K562 (cell line): ENCODE measurements around the gene XCL2. TPM values are rescaled to one million over a fixed set of nuclear protein-coding genes. Genes with fewer than 3 reads are reported as not detected.

Experiments used
- ATAC-seq: fragments of 200-7000 bp; cut with Tn5 transposase; 3 replicates; pipeline ENCODE4 v1.9.1; 2020; ENCODE audit warnings: moderate library complexity
- BruUV-seq: library from RNA; stranded (reverse); fragments of 400-500 nt; replicated peaks from 2 replicates; lab custom pipeline; 2021; lab: Mats Ljungman, UMichigan
- CTCF ChIA-PET: fragments of 300-600 bp; formaldehyde crosslinking; extraction: SDS; loops from one replicate; lab custom pipeline; 2021; ENCODE audit warnings: low intra/inter-chr PET ratio; lab: Yijun Ruan, JAX
- POLR2A ChIA-PET: fragments of 300-600, 350-650 bp; sonication (Branson Sonifier 250); formaldehyde crosslinking; extraction: SDS; loops from one replicate; lab custom pipeline; 2021; ENCODE audit warnings: antibody characterized with exemption, inconsistent platforms; lab: Yijun Ruan, JAX
- DNase-seq, 4 experiments: peaks; one replicate each; pipeline versions ENCODE4 v3.0.0 to v3.0.0-alpha.2; 2011 to 2018; ENCODE audit warnings: low spot score in 3 of 4, mixed read lengths in 3 of 4; ENCODE audit errors: extremely low read depth in 1 of 4
- FAIRE-seq: peaks from 2 replicates; lab custom pipeline; 2011; peaks lifted over from hg19 to GRCh38; lab: Jason Lieb, UNC
- H2AFZ ChIP-seq: 2 replicates; pipeline ENCODE4 v1.6.0; 2011; ENCODE audit warnings: low read depth, low read length, control low read depth, inconsistent platforms
- H3K27ac ChIP-seq: fragments of 200-600 bp; 3 replicates; pipeline ENCODE4 v1.8.0; 2011; ENCODE audit warnings: low read depth, mild to moderate bottlenecking, control low read depth, inconsistent platforms, low read length, moderate library complexity, mixed read lengths; ENCODE audit errors: extremely low read depth
- H3K27me3 ChIP-seq, 2 experiments: fragments of 300-600 bp in 1 of 2; 2 replicates in 1 of 2; 3 replicates in 1 of 2; pipeline versions ENCODE4 v1.6.0 to v1.8.0; 2011; ENCODE audit warnings: inconsistent platforms in 2 of 2, low read length in 2 of 2, mild to moderate bottlenecking in 1 of 2, mixed read lengths in 1 of 2, moderate library complexity in 1 of 2; ENCODE audit not compliant: control insufficient read depth in 2 of 2, insufficient read depth in 2 of 2
- H3K36me3 ChIP-seq: fragments of 300-600 bp; 3 replicates; pipeline ENCODE4 v1.8.0; 2011; ENCODE audit warnings: mild to moderate bottlenecking, low read length, inconsistent platforms; ENCODE audit not compliant: control insufficient read depth, insufficient read depth
- H3K4me1 ChIP-seq, 2 experiments: fragments of 200-600 bp in 1 of 2; replicated peaks in 1 of 2; 2 replicates in 1 of 2; 3 replicates in 1 of 2; pipeline versions ENCODE4 v1.5.1 to v1.8.0; 2011; ENCODE audit warnings: inconsistent platforms in 2 of 2, low read length in 2 of 2, mild to moderate bottlenecking in 1 of 2, mixed read lengths in 1 of 2, moderate library complexity in 1 of 2; ENCODE audit not compliant: control insufficient read depth in 2 of 2, insufficient read depth in 2 of 2
- H3K4me2 ChIP-seq: 2 replicates; pipeline ENCODE4 v1.6.1; 2011; ENCODE audit warnings: low read length, control low read depth, inconsistent platforms, mixed read lengths; ENCODE audit not compliant: insufficient read depth
- H3K4me3 ChIP-seq: fragments of 200-600 bp; sonication (generic), shearing (Covaris generic); 2 replicates; pipeline ENCODE4 v1.5.1; 2016; ENCODE audit warnings: control low read depth, inconsistent platforms
- H3K79me2 ChIP-seq: fragments of 200-600 bp; 3 replicates; pipeline ENCODE4 v1.8.0; 2011; ENCODE audit warnings: low read length, inconsistent platforms; ENCODE audit not compliant: control insufficient read depth, insufficient read depth
- H3K9ac ChIP-seq, 2 experiments: 2 replicates each; pipeline versions ENCODE4 v1.6.0 to v1.6.1; 2011; ENCODE audit warnings: low read depth in 2 of 2, low read length in 2 of 2, control low read depth in 1 of 2, inconsistent platforms in 1 of 2, mild to moderate bottlenecking in 1 of 2, mixed read lengths in 1 of 2; ENCODE audit not compliant: insufficient read depth in 1 of 2
- H3K9me1 ChIP-seq: one replicate; pipeline ENCODE4 v1.6.0; 2011; ENCODE audit warnings: inconsistent platforms, mild to moderate bottlenecking, low read length, moderate library complexity; ENCODE audit not compliant: control insufficient read depth, insufficient read depth
- H3K9me3 ChIP-seq: replicated peaks from 2 replicates; pipeline ENCODE4 v1.5.1; 2011; ENCODE audit warnings: low read depth, low read length, inconsistent platforms; ENCODE audit not compliant: control insufficient read depth, insufficient read depth
- H4K20me1 ChIP-seq: replicated peaks from 2 replicates; pipeline ENCODE4 v1.6.1; 2011; ENCODE audit warnings: low read length, inconsistent platforms, mixed read lengths; ENCODE audit not compliant: control insufficient read depth, insufficient read depth
- BDP1 ChIP-seq: IDR thresholded peaks from 3 replicates; pipeline ENCODE4 v1.6.1; 2011; ENCODE audit not compliant: insufficient read length, insufficient read depth
- CLOCK ChIP-seq: fragments of 250-450 bp; sonication (Bioruptor Pico); IDR thresholded peaks from 2 replicates; pipeline ENCODE4 v1.4.0; 2020; ENCODE audit warnings: mild to moderate bottlenecking, moderate library complexity, borderline replicate concordance
- EP400 ChIP-seq: fragments of 450-650 bp; IDR thresholded peaks from 2 replicates; pipeline ENCODE4 v1.6.1; 2017; ENCODE audit warnings: antibody characterized with exemption, mild to moderate bottlenecking, moderate library complexity
- HNRNPUL1 ChIP-seq: fragments of 200-400 bp; formaldehyde crosslinking; IDR thresholded peaks from 2 replicates; pipeline ENCODE4 v1.6.1; 2017; ENCODE audit warnings: low read length
- MEIS2 ChIP-seq: fragments of 450-650 bp; IDR thresholded peaks from 2 replicates; pipeline ENCODE4 v1.6.1; 2014; ENCODE audit warnings: mild to moderate bottlenecking; ENCODE audit not compliant: partially characterized antibody
- NUFIP1 ChIP-seq: fragments of 450-650 bp; IDR thresholded peaks from 2 replicates; pipeline ENCODE4 v1.6.1; 2018; ENCODE audit not compliant: partially characterized antibody
- RBM34 ChIP-seq: fragments of 200-400 bp; formaldehyde crosslinking; IDR thresholded peaks from 2 replicates; pipeline ENCODE4 v1.6.1; 2018; ENCODE audit warnings: low read length, borderline replicate concordance; ENCODE audit not compliant: insufficient read depth
- SIRT6 ChIP-seq: IDR thresholded peaks from one replicate; pipeline ENCODE4 v1.6.1; 2012; ENCODE audit warnings: low read depth, mild to moderate bottlenecking, control low read depth, inconsistent platforms, low read length, moderate library complexity
- U2AF2 ChIP-seq: fragments of 200-400 bp; formaldehyde crosslinking; optimal IDR thresholded peaks from 2 replicates; pipeline ENCODE3; 2017; ENCODE audit warnings: low read depth, mild to moderate bottlenecking, low read length
- XRCC5 ChIP-seq: fragments of 200-400 bp; formaldehyde crosslinking; IDR thresholded peaks from 2 replicates; pipeline ENCODE4 v1.6.1; 2017; ENCODE audit warnings: low read depth, mild to moderate bottlenecking, low read length
- ZNF318 ChIP-seq, 2 experiments: fragments of 450-650 bp; IDR thresholded peaks; 2 replicates each; pipeline ENCODE4 v1.6.1; 2016; ENCODE audit warnings: mild to moderate bottlenecking in 2 of 2, borderline replicate concordance in 1 of 2, low read depth in 1 of 2, moderate library complexity in 1 of 2
- WGBS: fragments of 100-300 bp; shearing (Covaris generic); methylation state at CpG from one replicate; pipeline ENCODE4 v1.1.6; 2016; ENCODE audit warnings: low coverage, mixed read lengths; ENCODE audit not compliant: insufficient coverage; ENCODE audit errors: missing lambda C conversion rate; 5-methylcytosine and 5-hydroxymethylcytosine counted together
- in situ Hi-C: fragments of 300-500 bp; cut with MboI; formaldehyde crosslinking; loops from 4 replicates; pipeline ENCODE4 v1.15.0; 2018; ENCODE audit warnings: inconsistent platforms, mixed read lengths
- intact Hi-C: fragments of 100-400 bp; cut with micrococcal nuclease; formaldehyde crosslinking; loops from 2 replicates; pipeline ENCODE4 v1.14.2; 2022
- polyA plus RNA-seq, 8 experiments: library from polyadenylated mRNA; depleted of rRNA in 4 of 8; stranded (reverse) in 5 of 8; unstranded in 3 of 8; fragments of >200 nt; fragmentation: Nextera tagmentation in 2 of 8; fragmentation: Illumina TruSeq in 1 of 8; extraction: Ambion mirVana in 2 of 8; extraction: Trizol in 1 of 8; gene quantifications; 2 replicates each; pipeline versions ENCODE4 v1.2.1 to v1.2.3, GENCODE V29; 2011 to 2014; ENCODE audit warnings: inconsistent platforms in 1 of 8, missing spikeins in 1 of 8
- total RNA-seq, 7 experiments: library from RNA; depleted of rRNA in 6 of 7; stranded (reverse); fragments of >200 nt in 6 of 7; fragmentation: Illumina TruSeq in 2 of 7; extraction: Trizol in 2 of 7; gene quantifications; 2 replicates each; pipeline versions ENCODE4 v1.2.1 to v1.2.3, GENCODE V29; 2011 to 2021; ENCODE audit warnings: low replicate concordance in 1 of 7

Gene XCL2
- total and polyA plus RNA-seq, 9 of the 15 experiments (the other 6 are each of a cell fraction or from before 2014, with no cell fraction given): not detected

GRCh38 chr1:168518201-168518689 lies 25.6 kb downstream of the XCL2 start:
- ATAC-seq (no peak), FAIRE-seq (no peak), DNase-seq (no peak)
- in situ Hi-C loops: no loop called here
- no TSS peak for BruUV-seq
- Histone ChIP-seq H3K9me1 (no peaks in the 10 kb centered on the region), H3K4me2 (no peak overlapping the region), H3K4me3 (no peak overlapping the region), H3K4me1 (no peaks in the 10 kb centered on the region), H3K27me3 (peaks cover 0 to 7% of the 10 kb centered on the region in 2 experiments; a peak in 2 of 5 replicates), H3K9me3 (no peaks in the 10 kb centered on the region), H3K79me2 (no peaks in the 10 kb centered on the region), H2AFZ (no peak overlapping the region), H4K20me1 (no peaks in the 10 kb centered on the region), H3K9ac (no peak overlapping the region), H3K36me3 (no peaks in the 10 kb centered on the region), H3K27ac (no peak overlapping the region)
- ChIA-PET CTCF (interaction anchor here (0.7 kb wide), 1 partner anchor 79 kb away, joined by 5 read pairs; no protein-coding TSS in a partner anchor), POLR2A (interaction anchor here (0.8 to 1.7 kb wide), 2 partner anchors 10 to 16 kb away, joined by 3 read pairs; no protein-coding TSS in a partner anchor)
- 2% methylated on average over 4 of the region's 4 CpGs for WGBS
- intact Hi-C loops: no loop called here
- TF ChIP-seq EP400: no peak
- no peak for TF ChIP-seq SIRT6
- no peak for TF ChIP-seq U2AF2
- no peak for TF ChIP-seq ZNF318 (IDR thresholded peaks at IDR 0.05; ENCODE audit: borderline replicate concordance in 1 of 2, low read depth in 1 of 2)
- no peak for TF ChIP-seq XRCC5
- no peak for TF ChIP-seq CLOCK
- no peak for TF ChIP-seq NUFIP1
- TF ChIP-seq MEIS2: no peak
- no peak for TF ChIP-seq BDP1
- TF ChIP-seq HNRNPUL1: no peak
- no peak for TF ChIP-seq RBM34
